A549 (cell line): ENCODE data around the gene SPECC1. TPM values are rescaled to one million over a fixed set of nuclear protein-coding genes. Genes with fewer than 3 reads are reported as not detected.

Experiments used
- BHLHE40 ChIP-seq: IDR thresholded peaks from 2 replicates; pipeline ENCODE4 v1.6.1; 2012; ENCODE audit warnings: low read depth, low read length, inconsistent platforms
- CBX2 ChIP-seq: fragments of 200-600 bp; sonication (generic); IDR thresholded peaks from 2 replicates; pipeline ENCODE4 v1.6.1; 2016; ENCODE audit warnings: low read depth, mild to moderate bottlenecking, borderline replicate concordance
- CEBPB ChIP-seq, 2 experiments: fragments of >200 bp in 1 of 2; sonication (Bioruptor Twin) in 1 of 2; formaldehyde crosslinking in 1 of 2; IDR thresholded peaks; 2 replicates each; pipeline ENCODE4 v1.6.1; 2012 to 2016
- CHD2 ChIP-seq: fragments of 150-350 bp; IDR thresholded peaks from 2 replicates; pipeline ENCODE4 v1.6.1; 2014; ENCODE audit warnings: low read length; ENCODE audit not compliant: partially characterized antibody
- EHMT2 ChIP-seq: fragments of 200-600 bp; sonication (generic); IDR thresholded peaks from 2 replicates; pipeline ENCODE4 v1.6.1; 2016; ENCODE audit warnings: antibody characterized with exemption, low read depth, mild to moderate bottlenecking, moderate library complexity
- FOSL2 ChIP-seq, 2 experiments: fragments of 450-650 bp in 1 of 2; fragments of >200 bp in 1 of 2; sonication (Bioruptor Twin) in 1 of 2; formaldehyde crosslinking; IDR thresholded peaks; 2 replicates each; pipeline versions ENCODE4 v1.5.0 to v1.6.1; 2016 to 2020; ENCODE audit warnings: mild to moderate bottlenecking in 1 of 2, moderate library complexity in 1 of 2
- FOXS1 ChIP-seq: fragments of 250-450 bp; sonication (Bioruptor Pico); IDR thresholded peaks from 2 replicates; pipeline ENCODE4 v1.5.0; 2020; ENCODE audit warnings: mild to moderate bottlenecking, moderate library complexity
- HDAC2 ChIP-seq: fragments of 200-600 bp; sonication (generic); IDR thresholded peaks from 2 replicates; pipeline ENCODE4 v1.6.1; 2016
- HOXA7 ChIP-seq: fragments of 250-450 bp; sonication (Bioruptor Pico); IDR thresholded peaks from 2 replicates; pipeline ENCODE4 v1.5.0; 2020; ENCODE audit warnings: mild to moderate bottlenecking, moderate library complexity
- HOXB13 ChIP-seq: fragments of 250-450 bp; sonication (Bioruptor Pico); IDR thresholded peaks from 2 replicates; pipeline ENCODE4 v1.5.0; 2020; ENCODE audit warnings: low read depth, mild to moderate bottlenecking, moderate library complexity
- HOXB5 ChIP-seq: fragments of 250-450 bp; sonication (Bioruptor Pico); IDR thresholded peaks from 2 replicates; pipeline ENCODE4 v1.5.0; 2020; ENCODE audit warnings: mild to moderate bottlenecking, moderate library complexity
- KDM5A ChIP-seq: fragments of 200-600 bp; sonication (generic); IDR thresholded peaks from 2 replicates; pipeline ENCODE4 v1.6.1; 2016; ENCODE audit warnings: antibody characterized with exemption, mild to moderate bottlenecking
- MYC ChIP-seq: IDR thresholded peaks from 2 replicates; pipeline ENCODE4 v1.6.1; 2012; ENCODE audit warnings: mild to moderate bottlenecking, inconsistent platforms, low read length, improper control_type of control experiment, borderline replicate concordance
- RAD21 ChIP-seq, 2 experiments: fragments of >200 bp in 1 of 2; sonication (Bioruptor Twin) in 1 of 2; formaldehyde crosslinking in 1 of 2; IDR thresholded peaks in 1 of 2; conservative IDR thresholded peaks in 1 of 2; 2 replicates in 1 of 2; 3 replicates in 1 of 2; pipeline ENCODE4 v1.6.1; 2012 to 2018; ENCODE audit warnings: inconsistent platforms in 1 of 2
- RARB ChIP-seq: fragments of 250-450 bp; sonication (Bioruptor Pico); IDR thresholded peaks from 2 replicates; pipeline ENCODE4 v1.8.0; 2021; ENCODE audit warnings: mild to moderate bottlenecking, moderate library complexity
- SMC3 ChIP-seq: fragments of >200 bp; sonication (Bioruptor Twin); formaldehyde crosslinking; IDR thresholded peaks from 3 replicates; pipeline ENCODE4 v1.6.1; 2018; ENCODE audit warnings: inconsistent platforms
- TFCP2L1 ChIP-seq: fragments of 250-450 bp; sonication (Bioruptor Pico); IDR thresholded peaks from 2 replicates; pipeline ENCODE4 v1.5.0; 2021; ENCODE audit warnings: mild to moderate bottlenecking
- TP53 ChIP-seq: fragments of 250-450 bp; sonication (Bioruptor Pico); IDR thresholded peaks from 2 replicates; pipeline ENCODE4 v1.5.0; 2021; ENCODE audit warnings: mild to moderate bottlenecking, moderate library complexity
- polyA plus RNA-seq, 4 experiments: library from polyadenylated mRNA; depleted of rRNA in 3 of 4; stranded (reverse); fragments of >200 nt; fragmentation: RNase III in 1 of 4; extraction: RNeasy Plus Mini Kit Qiagen cat#74134 plus additional on column Dnase treatment in 1 of 4; gene quantifications; 2 replicates in 3 of 4; 3 replicates in 1 of 4; pipeline ENCODE4 v1.2.3, GENCODE V29; 2011 to 2017
- TF ChIP-seq, protein P1 (sequence below): fragments of >200 bp; sonication (Bioruptor Twin); formaldehyde crosslinking; IDR thresholded peaks from 2 replicates; pipeline ENCODE4 v1.6.1; 2016
- TF ChIP-seq, protein P2 (sequence below): IDR thresholded peaks from 2 replicates; pipeline ENCODE4 v1.6.1; 2012
- TF ChIP-seq, protein P3 (sequence below): fragments of >200 bp; sonication (Bioruptor Twin); formaldehyde crosslinking; IDR thresholded peaks from 3 replicates; pipeline ENCODE4 v1.6.1; 2016
- TF ChIP-seq, protein P4 (sequence below): fragments of 150-350 bp; IDR thresholded peaks from 2 replicates; pipeline ENCODE4 v1.6.1; 2014; ENCODE audit warnings: low read depth, mild to moderate bottlenecking, low read length
- TF ChIP-seq, protein P5 (sequence below): fragments of >200 bp; sonication (Bioruptor Twin); formaldehyde crosslinking; IDR thresholded peaks from 3 replicates; pipeline ENCODE4 v1.5.1; 2016

The SPECC1 gene
- polyA plus RNA-seq, 2 of the 4 experiments (the other 2 are of a cell fraction): 45.1 to 66.2 TPM

DNA sequence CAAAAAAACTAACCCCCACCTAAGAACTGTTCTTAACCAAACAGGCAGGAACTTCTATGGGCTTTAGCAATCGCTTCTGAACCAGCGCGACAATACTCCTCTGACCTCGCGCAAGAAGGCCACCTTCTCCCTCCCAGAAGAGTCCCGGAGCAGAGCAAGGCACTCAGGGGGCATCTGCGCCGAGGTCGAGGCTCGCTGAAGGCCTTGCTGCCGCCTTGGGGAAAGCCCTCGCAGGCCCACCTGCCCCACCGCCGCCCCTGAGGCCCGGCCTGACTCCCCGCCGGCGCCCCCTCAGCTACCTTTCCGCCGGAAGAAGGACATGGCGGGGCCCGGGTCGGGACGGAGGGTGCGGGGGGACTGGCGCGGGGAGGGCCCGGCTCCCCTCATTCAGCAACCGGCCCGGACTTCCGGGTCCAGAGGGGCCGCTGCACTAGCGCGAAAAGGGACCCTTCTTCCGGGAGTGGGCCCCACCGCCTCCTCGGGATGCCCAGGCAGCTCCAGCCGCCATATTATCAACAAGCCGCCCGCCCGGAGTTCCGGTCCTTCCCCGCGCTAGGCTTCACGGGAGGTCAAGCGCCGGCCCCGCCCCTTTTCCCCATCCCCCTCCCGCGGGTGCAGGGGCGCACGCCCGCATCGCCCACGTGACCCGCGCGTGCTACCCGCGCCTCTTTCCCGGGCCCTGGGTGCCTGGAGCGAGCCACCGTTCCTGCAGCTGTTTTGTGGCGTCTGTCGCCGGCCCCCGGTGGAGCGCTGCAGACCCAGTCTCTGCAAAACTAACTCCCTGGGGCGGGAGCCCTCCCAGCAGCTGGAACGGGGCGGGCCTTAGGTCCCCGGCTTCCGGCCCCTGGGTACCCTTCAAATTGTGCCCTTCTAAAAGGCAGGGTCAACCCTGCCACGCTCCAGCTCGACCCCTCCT lies 31.6 kb upstream of the SPECC1 start, which contains the start of gene AKAP10 (continued):
- TF ChIP-seq CHD2: no peak
- no peak for TF ChIP-seq HOXA7 (CRISPR knock-in tag)
- 0 out of 4 replicates have a peak, but pooled peaks of 1 of the 2 experiments have one; percentile 10 for TF ChIP-seq CEBPB (IDR thresholded peaks at IDR 0.05)
- TF ChIP-seq CBX2: no peak
- TF ChIP-seq HOXB13 (CRISPR knock-in tag): peak; percentile 91
- no peak for TF ChIP-seq FOSL2 (IDR thresholded peaks at IDR 0.05)
- TF ChIP-seq FOSL2 (CRISPR knock-in tag; IDR thresholded peaks at IDR 0.05): no peak
- no peak for TF ChIP-seq EHMT2
- TF ChIP-seq RAD21 (conservative IDR thresholded peaks at IDR 0.05 in 1 of 2, IDR thresholded peaks at IDR 0.05 in 1 of 2): peak in 1 of 2 experiments; percentile 25; a peak in 1 of 5 replicates
- TF ChIP-seq FOXS1: 0 out of 2 replicates have a peak, but pooled peaks have one; percentile 15
- TF ChIP-seq, protein P1, sequence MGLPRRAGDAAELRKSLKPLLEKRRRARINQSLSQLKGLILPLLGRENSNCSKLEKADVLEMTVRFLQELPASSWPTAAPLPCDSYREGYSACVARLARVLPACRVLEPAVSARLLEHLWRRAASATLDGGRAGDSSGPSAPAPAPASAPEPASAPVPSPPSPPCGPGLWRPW: no peak
- peak; percentile 84 for TF ChIP-seq BHLHE40
- no peak for TF ChIP-seq TP53 (CRISPR knock-in tag)
- TF ChIP-seq SMC3: no peak; the same call in 2 of the 3 replicates
- TF ChIP-seq HDAC2: 0 out of 2 replicates have a peak, but pooled peaks have one; percentile 70
- TF ChIP-seq, protein P2, sequence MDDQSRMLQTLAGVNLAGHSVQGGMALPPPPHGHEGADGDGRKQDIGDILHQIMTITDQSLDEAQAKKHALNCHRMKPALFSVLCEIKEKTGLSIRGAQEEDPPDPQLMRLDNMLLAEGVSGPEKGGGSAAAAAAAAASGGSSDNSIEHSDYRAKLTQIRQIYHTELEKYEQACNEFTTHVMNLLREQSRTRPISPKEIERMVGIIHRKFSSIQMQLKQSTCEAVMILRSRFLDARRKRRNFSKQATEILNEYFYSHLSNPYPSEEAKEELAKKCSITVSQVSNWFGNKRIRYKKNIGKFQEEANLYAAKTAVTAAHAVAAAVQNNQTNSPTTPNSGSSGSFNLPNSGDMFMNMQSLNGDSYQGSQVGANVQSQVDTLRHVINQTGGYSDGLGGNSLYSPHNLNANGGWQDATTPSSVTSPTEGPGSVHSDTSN: 0 out of 2 replicates have a peak, but pooled peaks have one; percentile 30
- no peak for TF ChIP-seq RARB
- peak; percentile 77 for TF ChIP-seq KDM5A
- TF ChIP-seq, protein P3, sequence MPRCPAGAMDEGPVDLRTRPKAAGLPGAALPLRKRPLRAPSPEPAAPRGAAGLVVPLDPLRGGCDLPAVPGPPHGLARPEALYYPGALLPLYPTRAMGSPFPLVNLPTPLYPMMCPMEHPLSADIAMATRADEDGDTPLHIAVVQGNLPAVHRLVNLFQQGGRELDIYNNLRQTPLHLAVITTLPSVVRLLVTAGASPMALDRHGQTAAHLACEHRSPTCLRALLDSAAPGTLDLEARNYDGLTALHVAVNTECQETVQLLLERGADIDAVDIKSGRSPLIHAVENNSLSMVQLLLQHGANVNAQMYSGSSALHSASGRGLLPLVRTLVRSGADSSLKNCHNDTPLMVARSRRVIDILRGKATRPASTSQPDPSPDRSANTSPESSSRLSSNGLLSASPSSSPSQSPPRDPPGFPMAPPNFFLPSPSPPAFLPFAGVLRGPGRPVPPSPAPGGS: peak; percentile 83; the same call in 2 of the 3 replicates
- TF ChIP-seq, protein P4, sequence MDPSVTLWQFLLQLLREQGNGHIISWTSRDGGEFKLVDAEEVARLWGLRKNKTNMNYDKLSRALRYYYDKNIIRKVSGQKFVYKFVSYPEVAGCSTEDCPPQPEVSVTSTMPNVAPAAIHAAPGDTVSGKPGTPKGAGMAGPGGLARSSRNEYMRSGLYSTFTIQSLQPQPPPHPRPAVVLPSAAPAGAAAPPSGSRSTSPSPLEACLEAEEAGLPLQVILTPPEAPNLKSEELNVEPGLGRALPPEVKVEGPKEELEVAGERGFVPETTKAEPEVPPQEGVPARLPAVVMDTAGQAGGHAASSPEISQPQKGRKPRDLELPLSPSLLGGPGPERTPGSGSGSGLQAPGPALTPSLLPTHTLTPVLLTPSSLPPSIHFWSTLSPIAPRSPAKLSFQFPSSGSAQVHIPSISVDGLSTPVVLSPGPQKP: no peak
- peak; percentile 75; the same call in 1 of the 2 replicates for TF ChIP-seq MYC
- TF ChIP-seq TFCP2L1: 0 out of 2 replicates have a peak, but pooled peaks have one; percentile 31
- TF ChIP-seq, protein P5, sequence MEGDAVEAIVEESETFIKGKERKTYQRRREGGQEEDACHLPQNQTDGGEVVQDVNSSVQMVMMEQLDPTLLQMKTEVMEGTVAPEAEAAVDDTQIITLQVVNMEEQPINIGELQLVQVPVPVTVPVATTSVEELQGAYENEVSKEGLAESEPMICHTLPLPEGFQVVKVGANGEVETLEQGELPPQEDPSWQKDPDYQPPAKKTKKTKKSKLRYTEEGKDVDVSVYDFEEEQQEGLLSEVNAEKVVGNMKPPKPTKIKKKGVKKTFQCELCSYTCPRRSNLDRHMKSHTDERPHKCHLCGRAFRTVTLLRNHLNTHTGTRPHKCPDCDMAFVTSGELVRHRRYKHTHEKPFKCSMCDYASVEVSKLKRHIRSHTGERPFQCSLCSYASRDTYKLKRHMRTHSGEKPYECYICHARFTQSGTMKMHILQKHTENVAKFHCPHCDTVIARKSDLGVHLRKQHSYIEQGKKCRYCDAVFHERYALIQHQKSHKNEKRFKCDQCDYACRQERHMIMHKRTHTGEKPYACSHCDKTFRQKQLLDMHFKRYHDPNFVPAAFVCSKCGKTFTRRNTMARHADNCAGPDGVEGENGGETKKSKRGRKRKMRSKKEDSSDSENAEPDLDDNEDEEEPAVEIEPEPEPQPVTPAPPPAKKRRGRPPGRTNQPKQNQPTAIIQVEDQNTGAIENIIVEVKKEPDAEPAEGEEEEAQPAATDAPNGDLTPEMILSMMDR: no peak
- peak; percentile 87 for TF ChIP-seq HOXB5 (CRISPR knock-in tag)
